ENCODE measurements around the gene SERPINB6. TPM values are rescaled to one million over a fixed set of nuclear protein-coding genes. Genes with fewer than 3 reads are reported as not detected.
"Not testable (repeated sequence)": the region's sequence is repeated elsewhere in the genome, so short reads cannot be mapped to it uniquely, and the experiment has no call there.

The SERPINB6 gene
- total and polyA plus RNA-seq, 2 of the 4 experiments (the other 2 are of a cell fraction) = 37.1 to 91.1 TPM

DNA sequence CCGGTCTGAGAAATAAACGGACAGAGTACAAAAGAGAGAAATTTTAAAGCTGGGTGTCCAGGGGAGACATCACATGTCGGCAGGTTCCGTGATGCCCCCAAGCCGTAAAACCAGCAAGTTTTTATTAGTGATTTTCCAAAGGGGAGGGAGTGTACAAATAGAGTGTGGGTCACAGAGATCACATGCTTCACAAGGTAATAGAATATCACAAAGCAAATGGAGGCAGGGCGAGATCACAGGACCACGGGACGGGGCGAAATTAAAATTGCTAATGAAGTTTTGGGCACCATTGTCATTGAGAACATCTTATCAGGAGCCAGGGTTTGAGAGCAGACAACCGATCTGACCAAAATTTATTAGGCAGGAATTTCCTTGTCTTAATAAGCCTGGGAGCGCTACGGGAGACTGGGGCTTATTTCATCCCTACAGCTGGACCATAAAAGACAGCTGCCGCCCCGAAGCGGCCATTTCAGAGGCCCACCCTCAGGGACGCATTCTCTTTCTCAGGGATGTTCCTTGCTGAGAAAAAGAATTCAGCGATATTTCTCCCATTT, 37.4 kb upstream of the SERPINB6 start:
- dilution Hi-C loops (cut with HindIII; ENCODE audit: low sequenced_read_pairs, unreplicated experiment); H3K4me2 ChIP-seq (ENCODE audit: low read depth, low read length); H3K27me3 ChIP-seq (ENCODE audit: control insufficient read depth, insufficient read depth, low read length); H3K56ac ChIP-seq (ENCODE audit: extremely low read depth, insufficient read depth, low read length); H4K8ac ChIP-seq (ENCODE audit: low read depth in 2 of 2, low read length in 2 of 2); H2BK120ac ChIP-seq (ENCODE audit: low read depth, low read length); H3K79me1 ChIP-seq (ENCODE audit: low read depth in 1 of 2, low read length in 2 of 2); H4K91ac ChIP-seq (ENCODE audit: insufficient read depth, low read depth, low read length); intact Hi-C loops (cut with micrococcal nuclease); H3K18ac ChIP-seq (ENCODE audit: low read depth, low read length); H2AK9ac ChIP-seq (replicated peaks; ENCODE audit: low read depth, low read length, poor library complexity); H3K9me3 ChIP-seq (ENCODE audit: control insufficient read depth, insufficient read depth, low read length); H4K20me1 ChIP-seq (ENCODE audit: insufficient read depth, low read length); DNase-seq; H3K4me1 ChIP-seq (ENCODE audit: control insufficient read depth, insufficient read depth, low read length); H3K4me3 ChIP-seq (ENCODE audit: insufficient read depth, low read depth, low read length); in situ Hi-C loops (cut with MboI; ENCODE audit: low sequenced_read_pairs); H2BK20ac ChIP-seq (ENCODE audit: low read depth, low read length); ATAC-seq (ENCODE audit: low read depth); H3K4ac ChIP-seq (ENCODE audit: low read depth, low read length); H2BK15ac ChIP-seq (ENCODE audit: low read depth, low read length); H2AFZ ChIP-seq (replicated peaks; ENCODE audit: low read length, poor library complexity); H2BK5ac ChIP-seq (ENCODE audit: low read depth, low read length, poor library complexity, severe bottlenecking); H3K23ac ChIP-seq (ENCODE audit: low read depth, low read length); H3K14ac ChIP-seq (replicated peaks; ENCODE audit: low read depth, low read length); H3K27ac ChIP-seq (ENCODE audit: insufficient read depth, low read length); BruUV-seq (replicated peaks); H3K9ac ChIP-seq (ENCODE audit: low read depth, low read length); H4K5ac ChIP-seq (ENCODE audit: low read depth, low read length); H2AK5ac ChIP-seq (ENCODE audit: low read depth, low read length); H3K9me1 ChIP-seq (ENCODE audit: insufficient read depth, low read length); POLR2A ChIA-PET (ENCODE audit: unreplicated experiment): not testable (repeated sequence)
- peaks cover 34% of the 10 kb centered on the region for H3K36me3 ChIP-seq (ENCODE audit: control insufficient read depth, insufficient read depth, low read length)
- CTCF ChIA-PET = interaction anchor here (0.7 kb wide), 1 partner anchor 59 kb away, joined by 3 read pairs; the partner anchor contains the start of gene RIPK1
- 100% methylated on average over 4 of the region's 17 CpGs; no CpG with 5 or more reads in 1 of the 2 experiments for WGBS, 2 experiments (ENCODE audit: extremely low coverage in 2 of 2, insufficient read length in 1 of 2)
